Measurements from ENCODE around the gene LGI2.

DNA sequence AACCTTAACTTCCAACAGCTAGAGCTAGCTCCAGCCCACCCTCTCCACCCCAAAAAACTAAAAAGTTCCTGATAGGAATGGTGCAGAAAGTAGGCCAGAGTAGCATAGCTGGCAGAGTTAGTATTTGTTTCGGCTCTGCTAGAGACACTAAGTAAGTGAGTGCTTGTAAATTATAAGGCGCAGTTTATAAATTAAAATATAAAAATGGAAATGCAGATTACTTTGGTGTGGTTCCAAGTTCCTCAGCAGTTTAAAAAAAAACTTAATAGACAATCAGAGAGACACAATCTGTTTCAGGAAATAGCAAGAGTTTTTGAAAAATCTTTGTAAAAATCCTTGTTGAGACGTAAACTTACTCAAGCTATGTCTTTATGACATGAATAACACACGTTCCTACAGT is 2.8 kb upstream of the LGI2 start:
- TF ChIP-seq POLR2A (IDR thresholded peaks at IDR 0.05; ENCODE audit: low read length) (no peak), GATA1 (IDR thresholded peaks at IDR 0.05; ENCODE audit: low read depth, low read length) (no peak)

Measured in erythroblast (primary cell).